Measurements from ENCODE around the gene PAX1.

The PAX1 gene

DNA sequence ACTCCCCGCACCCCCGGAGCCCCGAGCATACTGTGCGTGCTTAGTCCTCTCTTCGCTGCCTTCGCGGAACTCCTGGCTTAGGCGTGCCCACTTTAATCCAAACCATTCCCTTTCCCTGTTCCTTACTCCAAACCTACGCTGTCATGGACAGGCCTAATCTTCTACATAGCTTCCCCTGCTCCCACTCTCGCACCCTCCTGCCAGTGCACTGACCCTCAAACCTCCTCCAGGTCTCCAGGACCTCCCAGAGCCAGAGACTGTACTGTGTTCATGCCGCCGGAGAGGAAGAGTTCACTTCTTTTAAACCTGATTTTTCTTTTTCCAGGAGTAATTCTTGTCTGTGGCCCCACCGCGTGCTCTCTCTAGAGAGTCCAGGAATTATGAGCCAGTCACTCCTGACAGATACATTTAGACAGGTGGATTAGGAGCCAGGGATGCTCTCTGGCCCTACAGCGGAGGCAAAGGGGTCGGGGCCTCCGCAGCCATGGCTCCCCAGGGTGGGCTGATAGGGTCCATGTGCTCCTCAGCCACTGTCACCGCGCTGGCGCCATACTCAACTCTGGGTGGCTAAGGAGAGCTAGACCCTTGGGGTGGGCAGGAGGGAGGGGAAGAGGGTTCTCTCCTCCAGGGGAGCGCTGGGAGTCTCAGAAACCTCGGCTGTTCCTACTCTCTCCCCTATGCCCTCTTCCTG is 1.6 kb upstream of the PAX1 start:
- no peak for DNase-seq (ENCODE audit: low spot score)

DNA sequence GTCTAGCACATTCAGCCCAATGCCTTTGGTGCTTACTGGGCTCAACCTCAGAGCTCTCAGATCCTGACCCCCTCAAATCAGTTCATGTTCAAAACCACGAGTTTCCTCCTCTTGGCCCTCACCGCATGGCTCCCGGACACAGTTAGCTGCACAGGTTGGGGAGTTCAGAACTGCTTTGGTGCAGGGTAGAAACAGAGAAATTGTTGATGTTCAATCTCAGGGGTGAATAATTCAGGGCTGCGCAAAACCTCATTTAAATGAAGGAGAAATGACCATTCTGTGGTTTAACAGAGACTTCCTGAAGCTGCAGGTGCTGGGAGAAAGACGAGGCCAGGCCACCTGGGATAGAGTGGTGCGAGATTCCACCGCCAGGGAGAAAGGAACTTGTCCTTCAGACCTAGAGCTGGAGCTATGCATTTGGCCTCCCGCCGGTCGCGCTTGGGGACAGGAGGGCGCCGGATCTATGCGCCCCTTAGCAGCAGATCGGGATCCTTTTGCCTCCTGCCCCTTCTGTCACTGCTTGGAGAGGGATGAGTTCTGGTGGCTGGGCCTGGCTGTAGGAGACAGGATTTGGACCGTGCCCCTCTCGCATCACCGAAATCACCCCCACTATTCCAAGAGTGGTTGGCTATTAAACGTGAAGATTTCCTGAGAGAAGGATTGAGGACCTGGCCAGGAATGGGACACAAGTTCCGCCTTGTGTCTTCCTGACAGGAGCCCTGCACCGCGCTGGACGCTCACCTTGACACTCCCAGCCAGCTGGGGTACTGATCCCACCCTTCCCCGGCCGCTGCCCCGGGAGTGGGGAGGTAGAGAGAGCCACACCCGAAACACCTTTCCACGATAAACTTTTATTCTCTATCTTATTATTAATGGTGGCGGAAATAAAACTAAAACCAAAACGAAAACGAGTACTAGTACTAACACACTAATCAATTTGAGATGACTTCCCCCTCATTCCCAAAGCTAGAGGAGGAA is 767 bp upstream of the PAX1 start:
- no peak for DNase-seq (ENCODE audit: low spot score)

DNA sequence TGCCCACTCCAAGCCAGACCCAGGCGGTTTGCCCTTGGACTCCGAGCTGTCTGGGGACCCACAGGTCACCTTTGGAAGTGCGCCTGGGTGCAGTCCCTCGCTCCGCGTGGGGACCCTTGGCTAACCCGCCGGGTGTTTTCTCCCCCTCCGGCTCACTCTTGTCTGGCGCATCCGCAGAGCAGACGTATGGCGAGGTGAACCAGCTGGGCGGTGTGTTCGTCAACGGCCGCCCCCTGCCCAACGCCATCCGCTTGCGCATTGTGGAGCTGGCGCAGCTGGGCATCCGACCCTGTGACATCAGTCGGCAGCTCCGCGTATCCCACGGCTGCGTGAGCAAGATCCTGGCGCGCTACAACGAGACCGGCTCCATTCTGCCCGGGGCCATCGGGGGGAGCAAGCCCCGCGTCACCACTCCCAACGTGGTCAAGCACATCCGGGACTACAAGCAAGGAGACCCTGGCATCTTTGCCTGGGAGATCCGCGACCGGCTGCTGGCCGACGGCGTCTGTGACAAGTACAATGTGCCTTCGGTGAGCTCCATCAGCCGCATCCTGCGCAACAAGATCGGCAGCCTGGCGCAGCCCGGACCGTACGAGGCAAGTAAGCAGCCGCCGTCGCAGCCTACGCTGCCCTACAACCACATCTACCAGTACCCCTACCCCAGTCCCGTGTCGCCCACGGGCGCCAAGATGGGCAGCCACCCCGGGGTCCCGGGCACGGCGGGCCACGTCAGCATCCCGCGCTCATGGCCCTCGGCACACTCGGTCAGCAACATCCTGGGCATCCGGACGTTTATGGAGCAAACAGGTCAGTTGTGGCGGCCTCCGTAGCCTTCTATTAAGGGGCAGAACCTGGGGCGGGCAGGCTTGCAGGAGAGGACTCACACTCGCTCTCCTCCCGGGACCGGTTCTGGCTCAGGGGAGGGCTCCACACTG is 1.1 kb downstream of the PAX1 start:
- DNase-seq (ENCODE audit: low spot score), result no peak

DNA sequence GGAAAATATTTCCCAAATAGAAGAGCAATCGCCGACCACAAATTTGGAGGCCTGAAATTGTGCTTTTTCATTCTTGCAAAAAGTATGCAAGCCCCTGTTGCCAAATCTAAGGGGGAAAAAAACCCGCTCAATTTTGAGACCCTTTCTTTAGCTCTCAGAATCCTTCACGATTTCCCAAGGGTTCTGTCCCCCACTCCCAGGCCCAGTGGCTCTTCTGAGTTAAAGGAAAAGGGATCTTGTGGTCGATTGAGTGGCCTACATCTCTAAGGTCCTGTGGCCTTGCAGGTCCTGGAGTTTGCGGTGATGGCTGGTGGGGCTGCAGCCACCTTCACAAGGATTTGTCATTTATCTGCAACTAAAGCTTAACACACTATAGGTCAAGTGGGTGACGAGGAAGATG is 1.8 kb downstream of the PAX1 start:
- DNase-seq (ENCODE audit: low spot score), result no peak

DNA sequence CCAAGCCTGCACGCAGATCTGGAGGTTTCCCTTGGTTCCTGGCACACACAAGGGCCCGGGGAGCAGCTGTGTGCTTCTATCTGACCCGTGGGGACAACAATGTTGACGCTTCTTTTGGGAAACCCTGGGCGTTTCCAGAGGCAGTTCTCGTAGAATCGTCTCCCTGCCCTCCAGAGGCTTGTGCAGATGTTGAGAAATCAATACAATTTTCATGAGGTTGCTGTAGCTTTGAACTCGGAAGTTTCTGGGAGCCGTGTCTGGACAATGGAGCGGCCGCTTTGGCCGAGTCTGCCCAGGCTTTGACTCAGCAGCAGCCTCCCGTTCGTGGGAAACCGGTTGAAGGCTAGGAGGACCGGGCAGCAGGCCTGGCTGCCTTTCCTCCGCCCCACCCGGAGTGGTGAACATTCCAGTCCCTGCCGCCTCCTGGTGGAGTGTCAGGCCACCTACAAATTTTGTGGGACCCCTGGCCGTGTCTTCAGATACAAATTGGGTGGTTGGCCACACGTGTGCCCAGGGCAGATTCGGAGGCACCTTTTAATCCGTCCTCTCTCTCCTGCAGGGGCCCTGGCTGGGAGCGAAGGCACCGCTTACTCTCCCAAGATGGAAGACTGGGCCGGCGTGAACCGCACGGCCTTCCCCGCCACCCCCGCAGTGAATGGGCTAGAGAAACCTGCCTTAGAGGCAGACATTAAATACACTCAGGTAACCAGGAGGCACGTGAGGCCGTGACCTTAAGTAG is 2.7 kb downstream of the PAX1 start:
- no peak for DNase-seq (ENCODE audit: low spot score)

DNA sequence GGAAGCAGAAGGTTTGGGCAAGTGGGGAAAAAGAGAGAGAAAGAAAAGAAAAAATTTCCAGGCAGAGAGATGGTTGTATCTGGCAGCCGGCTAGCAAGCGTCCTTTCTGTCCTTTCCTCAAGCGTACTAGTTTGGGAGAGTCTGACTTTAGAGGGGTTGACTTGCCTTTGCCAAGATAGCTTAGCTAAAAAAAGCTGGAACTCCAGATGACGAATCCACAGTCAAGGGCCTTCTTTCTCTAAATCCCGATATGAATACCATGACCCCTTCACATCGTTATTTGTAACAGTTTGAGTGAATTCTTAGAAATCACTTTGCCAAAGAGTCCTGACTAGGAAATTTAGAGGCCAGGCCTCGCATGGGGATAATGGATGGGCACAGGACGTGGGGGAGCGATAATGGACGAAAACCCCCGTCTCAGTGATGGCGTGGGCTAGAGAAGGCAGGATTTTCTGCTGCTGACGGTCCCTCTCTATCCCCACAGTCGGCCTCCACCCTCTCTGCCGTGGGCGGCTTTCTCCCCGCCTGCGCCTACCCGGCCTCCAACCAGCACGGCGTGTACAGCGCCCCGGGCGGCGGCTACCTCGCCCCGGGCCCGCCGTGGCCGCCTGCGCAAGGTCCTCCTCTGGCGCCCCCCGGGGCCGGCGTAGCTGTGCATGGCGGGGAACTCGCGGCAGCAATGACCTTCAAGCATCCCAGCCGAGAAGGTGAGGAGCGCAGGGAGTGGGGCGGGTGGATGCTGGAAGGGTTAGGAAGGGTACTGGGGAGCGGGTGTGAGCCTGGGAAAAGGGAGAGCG is 3.5 kb downstream of the PAX1 start:
- DNase-seq (ENCODE audit: low spot score), result no peak

DNA sequence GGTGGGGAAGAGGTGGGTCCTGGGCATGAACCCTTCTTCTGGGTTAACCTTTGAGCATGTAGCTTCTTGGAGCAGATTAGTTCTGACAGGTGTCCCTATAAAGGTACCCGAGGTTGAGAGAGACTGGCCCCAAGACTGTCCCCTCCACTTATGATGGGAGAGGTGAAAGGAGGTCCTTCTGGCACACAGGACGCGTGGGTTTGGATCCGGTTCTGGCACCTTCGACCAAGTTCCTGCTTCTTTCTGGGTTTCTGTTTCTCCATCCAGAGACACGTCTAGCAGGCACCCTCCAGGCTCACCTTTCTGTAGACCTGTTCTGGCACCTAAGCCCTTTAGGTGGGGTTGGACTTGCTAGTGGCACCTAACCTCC is 4.1 kb downstream of the PAX1 start:
- no peak for DNase-seq (ENCODE audit: low spot score)

DNA sequence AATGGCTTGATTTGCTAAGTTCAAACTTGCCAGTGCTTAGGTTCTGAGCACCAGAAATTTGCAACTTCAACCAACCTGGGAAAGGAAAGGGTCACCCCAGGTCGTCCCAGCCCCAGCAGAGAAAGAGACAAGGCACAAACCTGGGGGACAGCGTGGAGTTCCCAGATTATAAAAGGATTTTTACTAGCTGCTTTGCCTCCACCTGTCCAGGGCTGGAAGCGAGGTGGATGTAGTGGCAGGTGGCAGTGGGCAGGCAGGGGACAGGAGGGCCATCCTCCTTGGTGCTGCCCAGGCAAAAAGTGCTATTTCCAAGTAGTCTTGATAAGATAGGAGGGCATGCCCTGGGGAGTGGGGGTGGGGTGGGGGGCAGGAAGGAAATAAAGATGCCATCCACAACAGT is 4.9 kb downstream of the PAX1 start:
- DNase-seq (ENCODE audit: low spot score), result no peak

DNA sequence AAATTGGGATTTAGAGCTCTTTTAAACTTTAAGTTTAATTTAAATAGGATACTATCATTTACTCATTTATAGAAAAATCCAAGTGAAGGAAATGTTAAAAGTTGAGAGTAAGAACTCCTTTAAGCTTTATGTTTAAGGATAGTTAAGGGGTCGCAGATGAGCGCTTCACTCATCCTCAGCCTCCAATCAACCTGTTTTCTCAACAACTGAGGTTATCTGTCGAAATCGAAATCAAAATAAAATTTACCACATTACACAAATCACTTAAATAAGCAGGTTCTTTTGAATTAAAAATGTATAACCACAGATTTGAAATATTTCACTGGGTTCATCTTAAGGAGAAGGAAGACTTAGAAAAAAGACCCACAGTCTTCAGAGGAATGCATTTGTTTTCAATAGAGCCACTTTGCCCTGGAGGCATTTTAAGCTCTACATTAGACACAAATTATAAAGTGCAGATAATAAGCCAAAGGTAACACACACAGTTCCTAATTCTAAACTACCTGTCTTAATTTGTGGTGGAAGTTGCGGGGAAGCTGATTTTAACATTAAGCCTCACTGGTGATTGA is 5.5 kb downstream of the PAX1 start:
- DNase-seq (ENCODE audit: low spot score), result no peak

DNA sequence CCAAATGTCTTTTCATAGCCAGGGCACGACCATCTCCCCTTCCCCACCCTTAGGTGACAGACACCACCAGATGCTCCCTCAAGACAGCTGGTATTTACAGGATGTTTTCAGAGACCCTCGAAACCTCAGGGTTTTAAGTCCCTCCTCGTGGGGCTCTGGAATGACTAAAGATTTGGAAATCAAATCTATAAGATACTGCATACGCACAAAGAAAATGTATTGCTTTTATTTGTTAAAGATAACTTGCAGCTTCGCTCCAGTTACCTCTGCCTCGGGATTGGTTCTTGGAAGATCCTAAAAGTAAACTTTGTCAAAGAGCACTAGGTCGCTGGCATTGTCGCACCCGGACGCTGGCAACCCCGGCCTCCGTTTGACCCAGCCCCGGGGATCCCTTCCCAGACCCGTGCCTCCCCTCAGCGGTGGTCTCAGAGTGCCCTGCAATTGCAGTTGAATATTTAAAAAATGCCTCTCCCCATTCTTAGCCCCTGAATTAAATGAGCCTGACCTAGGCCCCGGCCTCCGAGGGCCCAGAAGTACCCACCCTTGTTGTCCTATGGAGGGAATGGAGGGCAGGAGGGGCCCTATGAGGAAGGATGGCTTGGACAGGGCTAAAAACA is 7.1 kb downstream of the PAX1 start:
- no peak for DNase-seq (ENCODE audit: low spot score)

DNA sequence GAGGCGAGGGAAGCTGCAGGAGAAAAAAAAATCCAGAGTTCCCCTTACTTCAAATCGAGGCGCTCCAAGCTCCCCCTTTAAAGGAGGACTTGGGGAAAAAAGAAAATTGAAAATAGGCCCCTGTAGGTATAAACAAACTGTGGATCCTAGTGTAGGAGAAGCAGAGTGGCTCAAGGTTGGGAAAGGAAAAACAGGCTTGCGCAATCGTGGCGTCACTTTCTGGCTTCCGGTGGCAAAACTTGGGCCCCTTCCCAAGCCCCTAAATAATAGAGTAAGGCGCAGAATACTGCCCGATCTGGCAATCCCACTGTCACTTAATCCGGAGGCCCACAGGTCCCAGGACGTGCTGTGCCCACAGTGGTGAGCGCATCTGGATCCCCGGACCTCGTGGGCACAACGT is 8.0 kb downstream of the PAX1 start:
- no peak for DNase-seq (ENCODE audit: low spot score)

DNA sequence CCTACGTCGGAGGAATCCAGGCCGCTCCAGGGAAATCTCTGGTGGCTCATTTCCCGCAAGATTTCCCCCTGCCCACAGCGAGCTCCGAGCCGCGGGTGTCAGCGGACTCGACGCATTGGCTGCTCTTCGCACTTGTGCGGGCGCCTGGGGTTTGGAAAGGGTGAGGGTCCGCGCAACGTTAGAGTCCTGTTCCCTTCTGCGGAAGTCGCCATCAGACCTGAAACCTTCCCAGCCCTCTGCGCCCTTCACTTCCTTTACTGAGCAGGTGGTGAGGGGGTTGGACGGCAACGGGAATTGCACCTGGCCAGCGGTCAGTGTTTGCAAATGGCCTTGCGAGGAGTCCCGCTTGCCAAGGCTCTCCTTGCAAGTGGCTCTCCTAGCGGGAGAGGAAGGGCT is 8.4 kb downstream of the PAX1 start:
- DNase-seq (ENCODE audit: low spot score), result no peak

DNA sequence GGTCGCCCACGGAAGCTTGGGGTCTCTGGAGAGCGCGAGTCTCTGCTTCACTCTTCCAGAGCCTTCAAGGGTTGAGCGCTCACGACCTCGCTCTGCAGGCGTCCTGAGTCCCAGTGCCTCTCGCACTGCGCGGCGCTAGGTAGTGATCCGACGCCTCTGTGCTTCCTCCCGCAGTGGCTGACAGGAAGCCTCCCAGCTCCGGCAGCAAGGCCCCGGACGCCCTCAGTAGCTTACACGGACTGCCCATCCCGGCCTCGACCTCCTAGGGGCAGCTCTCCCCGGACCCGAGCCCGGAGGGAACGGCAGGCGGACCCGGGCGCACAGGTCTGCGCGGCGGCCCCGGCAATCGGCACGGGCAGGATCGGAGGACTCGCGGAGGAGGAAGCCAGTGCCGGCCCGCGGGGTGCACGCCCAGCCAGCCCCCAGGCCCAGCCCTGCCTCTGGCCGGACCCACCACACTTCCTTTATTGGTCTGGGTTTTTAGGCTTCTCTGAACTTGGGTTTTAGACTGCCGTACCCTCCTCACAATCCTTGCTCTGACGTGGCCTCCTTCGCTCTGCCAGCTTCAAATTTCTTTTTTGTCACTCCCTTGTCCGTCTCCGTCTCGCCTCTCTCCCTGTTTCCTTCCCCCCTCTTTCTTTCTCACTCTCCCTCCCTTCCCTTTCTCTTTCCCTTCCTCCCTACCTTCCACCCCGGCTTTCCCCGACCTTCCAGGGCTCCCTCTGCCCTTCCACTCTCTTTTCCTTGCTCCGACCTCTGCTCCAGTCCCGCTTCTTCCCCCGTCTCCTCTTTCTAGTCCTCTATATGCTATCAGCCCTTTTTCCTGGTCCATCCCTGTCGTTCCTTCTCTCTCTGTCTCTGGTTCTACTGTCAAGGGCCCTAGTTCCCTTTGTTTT is 9.1 kb downstream of the PAX1 start:
- no peak for DNase-seq (ENCODE audit: low spot score)

DNA sequence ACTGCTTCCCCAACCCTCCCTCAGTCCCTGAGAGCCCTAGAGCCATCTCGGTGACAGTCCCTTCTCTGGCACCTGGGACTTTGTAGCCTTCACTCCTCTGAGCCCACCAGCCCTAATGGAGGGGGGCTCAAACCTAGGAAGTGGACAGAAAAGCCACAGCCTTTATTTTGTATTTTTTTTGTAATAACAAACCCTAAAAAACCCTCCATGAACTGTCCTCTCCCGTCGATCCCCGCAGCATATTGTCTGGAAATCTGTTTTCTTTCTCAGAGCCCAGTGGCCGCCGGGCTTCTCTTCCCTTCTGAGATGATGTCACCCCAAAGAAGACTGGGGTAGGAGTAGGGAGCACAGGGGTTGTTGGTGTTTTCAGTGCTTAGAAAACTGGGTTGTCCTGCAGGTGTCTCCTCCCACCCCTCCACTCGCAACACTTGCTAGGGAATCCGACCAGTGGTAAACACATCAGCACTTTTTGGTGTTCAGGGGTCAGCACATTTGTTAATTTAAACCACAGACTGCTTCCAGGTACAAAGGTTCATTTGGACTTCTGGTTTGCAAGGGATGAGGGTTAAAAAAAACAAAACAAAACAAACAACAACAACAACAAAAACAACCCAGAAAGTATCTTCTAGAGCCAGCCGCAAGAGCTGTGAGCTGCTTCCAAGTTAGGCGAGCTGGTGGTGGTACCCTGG is 9.9 kb downstream of the PAX1 start:
- DNase-seq (ENCODE audit: low spot score), result no peak

DNA sequence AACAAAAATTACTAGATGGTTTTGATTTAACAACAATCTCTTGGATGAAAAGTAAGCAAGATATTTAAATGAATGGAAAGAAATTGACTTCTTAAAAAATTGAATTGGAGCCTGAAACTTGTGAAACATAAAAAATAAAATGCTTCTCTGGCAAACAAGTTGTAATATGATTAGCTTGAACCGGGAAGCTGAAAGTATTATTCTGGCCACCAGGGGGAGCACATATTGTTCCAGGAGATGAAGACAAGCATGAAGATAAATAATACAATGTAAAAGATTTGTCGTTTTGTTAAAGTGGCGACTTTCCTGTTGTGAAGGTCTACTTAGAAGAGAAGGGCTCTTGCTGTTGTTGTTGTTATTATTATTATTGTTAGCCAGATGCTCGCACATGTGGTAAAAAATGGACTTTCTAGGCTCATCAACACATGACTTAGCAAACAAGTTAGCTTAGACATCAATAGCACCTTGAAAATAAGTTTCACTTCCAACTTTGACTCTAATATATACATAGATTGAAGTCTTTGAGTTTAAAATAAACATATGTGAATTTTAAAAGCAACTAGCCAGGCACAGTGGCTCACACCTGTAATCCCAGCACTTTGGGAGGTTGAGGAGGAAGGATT is 14.2 kb downstream of the PAX1 start:
- DNase-seq (ENCODE audit: low spot score), result peak; percentile 87

DNA sequence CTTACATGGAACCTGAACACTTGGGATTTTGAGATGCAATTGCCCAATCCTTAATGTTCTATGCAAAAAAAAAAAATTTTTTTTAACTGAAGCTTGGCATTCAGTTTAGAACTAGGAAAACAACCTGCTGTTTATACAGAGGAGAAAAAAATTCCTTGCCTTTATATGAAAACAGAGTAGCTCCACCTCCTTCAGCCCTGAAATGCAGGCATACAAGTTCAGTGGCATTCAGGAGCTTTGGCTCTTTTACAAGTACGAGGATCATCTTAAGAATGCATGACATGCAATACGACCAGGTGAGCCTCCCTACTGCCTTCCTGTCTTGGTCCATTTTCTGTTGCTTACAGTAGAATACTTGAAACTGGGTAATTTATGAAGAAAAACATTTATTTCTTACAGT is 20.4 kb downstream of the PAX1 start:
- no peak for DNase-seq (ENCODE audit: low spot score)

DNA sequence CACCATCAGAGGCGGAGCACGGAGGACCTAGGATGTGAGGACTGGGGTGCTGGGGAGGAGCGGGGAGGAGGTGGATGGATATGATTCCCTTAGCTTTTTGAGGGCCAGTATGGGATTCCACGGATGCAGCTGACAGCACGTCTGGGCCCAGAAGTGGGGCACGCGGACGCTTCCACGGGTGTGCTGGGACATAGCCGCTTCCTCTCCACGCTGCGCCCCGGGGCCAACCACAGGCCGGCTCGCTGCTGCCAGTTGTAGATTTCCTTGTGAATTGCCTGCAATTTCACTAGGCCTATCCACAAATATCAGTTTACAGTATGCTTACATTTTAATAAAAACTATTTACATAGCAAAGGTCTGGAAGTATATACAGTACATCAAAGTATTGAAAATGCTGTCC is 23.9 kb downstream of the PAX1 start:
- no peak for DNase-seq (ENCODE audit: low spot score)

DNA sequence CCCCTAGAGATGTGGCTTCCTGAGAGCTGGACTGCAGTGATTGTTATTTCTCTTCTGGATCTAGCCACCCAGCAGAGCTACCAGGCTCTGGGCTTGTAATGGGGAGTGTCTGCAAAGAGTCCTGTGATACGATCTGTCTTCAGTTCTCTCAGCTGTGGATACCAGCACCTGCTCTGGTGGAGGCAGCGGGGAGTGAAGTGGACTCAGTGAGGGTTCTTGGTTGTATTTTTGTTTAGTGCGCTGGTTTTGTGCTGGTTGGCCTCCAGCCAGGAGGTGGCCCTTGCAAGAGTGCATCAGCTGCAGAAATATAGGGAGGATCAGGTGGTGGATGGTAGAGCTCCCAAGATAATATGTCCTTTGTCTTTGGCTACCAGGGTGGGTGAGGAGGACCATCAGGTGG is 33.7 kb downstream of the PAX1 start:
- DNase-seq (ENCODE audit: low spot score), result no peak

Measured in HuH-7 (cell line).